IPS DF 4.7 (cell line): ENCODE results near the gene LMNB1.
"Not testable (repeated sequence)": the region's sequence is repeated elsewhere in the genome, so short reads cannot be mapped to it uniquely, and the experiment has no call there.

Source experiments
- DNase-seq: peaks from one replicate; pipeline ENCODE4 v3.0.0-alpha.2; 2013; ENCODE audit warnings: low spot score; ENCODE audit errors: extremely low read depth

Gene LMNB1

GRCh38 chr5:126776499-126777256 is at the start of gene LMNB1:
LMNB1 (plus strand) TSS chr5:126777136; CDS start chr5:126777509, 373 bp downstream.
- DNase-seq = no peak

GRCh38 chr5:126732716-126733115 is 44.2 kb upstream of the LMNB1 start:
- no peak for DNase-seq

GRCh38 chr5:126734573-126734972 is 42.4 kb upstream of the LMNB1 start:
- DNase-seq = not testable (repeated sequence)

GRCh38 chr5:126736141-126736540 is 40.8 kb upstream of the LMNB1 start:
- no peak for DNase-seq

- no peak for DNase-seq
These were observed 35.6 kb upstream of the LMNB1 start for GRCh38 chr5:126741361-126741760.

GRCh38 chr5:126742425-126742824 is 34.5 kb upstream of the LMNB1 start:
- no peak for DNase-seq

GRCh38 chr5:126744836-126745235 is 32.1 kb upstream of the LMNB1 start:
- DNase-seq = no peak

- DNase-seq = no peak
These were observed 31.5 kb upstream of the LMNB1 start for GRCh38 chr5:126745259-126745992.

- DNase-seq = no peak
These were observed 30.6 kb upstream of the LMNB1 start for GRCh38 chr5:126746290-126746689.

GRCh38 chr5:126752081-126752785 is 24.7 kb upstream of the LMNB1 start:
- DNase-seq = no peak

- DNase-seq = no peak
These were observed 23.7 kb upstream of the LMNB1 start for GRCh38 chr5:126753227-126753626.

- no peak for DNase-seq
These were observed 22.3 kb upstream of the LMNB1 start for GRCh38 chr5:126754609-126755008.

GRCh38 chr5:126755593-126755992 is 21.3 kb upstream of the LMNB1 start:
- no peak for DNase-seq

- no peak for DNase-seq
These were observed 19.1 kb upstream of the LMNB1 start for GRCh38 chr5:126757713-126758357.

- DNase-seq = no peak
These were observed 13.6 kb upstream of the LMNB1 start for GRCh38 chr5:126763371-126763770.

GRCh38 chr5:126769703-126770102 is 7.2 kb upstream of the LMNB1 start:
- DNase-seq = no peak

- DNase-seq = not testable (repeated sequence)
These were observed 3.4 kb upstream of the LMNB1 start for GRCh38 chr5:126773536-126773935.

GRCh38 chr5:126774595-126774994 is 2.3 kb upstream of the LMNB1 start:
- not testable (repeated sequence) for DNase-seq

GRCh38 chr5:126777257-126777974 is 480 bp downstream of the LMNB1 start:
- no peak for DNase-seq

GRCh38 chr5:126777975-126778674 is 1.2 kb downstream of the LMNB1 start:
- DNase-seq = no peak
